GM12892 (cell line): ENCODE data around the gene DNAJC9.

Experiments
- POLR2A ChIP-seq: IDR thresholded peaks from 2 replicates; pipeline ENCODE4 v1.6.1; 2011; ENCODE audit warnings: low read depth, low read length, control low read depth
- POLR2AphosphoS5 ChIP-seq: IDR thresholded peaks from 2 replicates; pipeline ENCODE4 v1.6.1; 2011; ENCODE audit warnings: low read depth, low read length, control low read depth

- TF ChIP-seq POLR2AphosphoS5 (no peak), POLR2A (no peak)
These were observed 34.0 kb upstream of the DNAJC9 start for GRCh38 chr10:73281097-73281496.
